Measurements from ENCODE around the gene RDH5. TPM values are rescaled to one million over a fixed set of nuclear protein-coding genes. Genes with fewer than 3 reads are reported as not detected.

Gene RDH5
- total RNA-seq, 4 donors from 2014 or later = 18.0 to 57.0 (median 31.9) TPM

DNA sequence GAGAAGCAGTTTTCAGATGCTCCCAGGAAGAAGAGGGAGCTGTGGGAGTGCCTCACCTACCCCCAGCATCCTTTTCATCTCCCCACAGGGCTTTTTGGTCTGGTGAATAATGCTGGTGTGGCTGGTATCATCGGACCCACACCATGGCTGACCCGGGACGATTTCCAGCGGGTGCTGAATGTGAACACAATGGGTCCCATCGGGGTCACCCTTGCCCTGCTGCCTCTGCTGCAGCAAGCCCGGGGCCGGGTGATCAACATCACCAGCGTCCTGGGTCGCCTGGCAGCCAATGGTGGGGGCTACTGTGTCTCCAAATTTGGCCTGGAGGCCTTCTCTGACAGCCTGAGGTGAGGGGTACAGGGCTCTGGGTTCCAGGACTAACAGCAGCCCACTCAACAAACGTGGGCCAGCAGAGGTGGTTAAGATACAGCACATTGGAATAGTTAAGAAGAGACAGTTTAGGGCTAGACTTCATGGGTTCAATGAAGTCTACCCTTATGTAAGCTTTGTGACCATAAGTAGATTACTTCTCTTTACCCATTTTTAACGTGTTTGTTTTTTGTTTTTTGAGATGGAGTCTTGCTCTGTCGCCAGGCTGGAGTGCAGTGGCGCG is 1.5 kb downstream of the RDH5 start:
- 56 to 65% methylated on average over 4 to 5 of the region's 14 CpGs for WGBS, 2 donors (ENCODE audit: low coverage in 1 of 2)
- H3K4me3 ChIP-seq = peak overlapping the region in 1 of 2 donors; percentile 33
- H3K4me1 ChIP-seq = peaks cover 18 to 100% (median 74%) of the 10 kb centered on the region in 3 donors
- no peaks in the 10 kb centered on the region for H3K27me3 ChIP-seq
- no peak for ATAC-seq
- H3K9me3 ChIP-seq = no peaks in the 10 kb centered on the region
- peaks cover 0 to 32% of the 10 kb centered on the region in 2 donors for H3K36me3 ChIP-seq
- TF ChIP-seq EP300 (IDR thresholded peaks at IDR 0.05) (no peak), POLR2AphosphoS5 (IDR thresholded peaks at IDR 0.05) (no peak), POLR2A (IDR thresholded peaks at IDR 0.05) (no peak)
- TF ChIP-seq, protein P1, sequence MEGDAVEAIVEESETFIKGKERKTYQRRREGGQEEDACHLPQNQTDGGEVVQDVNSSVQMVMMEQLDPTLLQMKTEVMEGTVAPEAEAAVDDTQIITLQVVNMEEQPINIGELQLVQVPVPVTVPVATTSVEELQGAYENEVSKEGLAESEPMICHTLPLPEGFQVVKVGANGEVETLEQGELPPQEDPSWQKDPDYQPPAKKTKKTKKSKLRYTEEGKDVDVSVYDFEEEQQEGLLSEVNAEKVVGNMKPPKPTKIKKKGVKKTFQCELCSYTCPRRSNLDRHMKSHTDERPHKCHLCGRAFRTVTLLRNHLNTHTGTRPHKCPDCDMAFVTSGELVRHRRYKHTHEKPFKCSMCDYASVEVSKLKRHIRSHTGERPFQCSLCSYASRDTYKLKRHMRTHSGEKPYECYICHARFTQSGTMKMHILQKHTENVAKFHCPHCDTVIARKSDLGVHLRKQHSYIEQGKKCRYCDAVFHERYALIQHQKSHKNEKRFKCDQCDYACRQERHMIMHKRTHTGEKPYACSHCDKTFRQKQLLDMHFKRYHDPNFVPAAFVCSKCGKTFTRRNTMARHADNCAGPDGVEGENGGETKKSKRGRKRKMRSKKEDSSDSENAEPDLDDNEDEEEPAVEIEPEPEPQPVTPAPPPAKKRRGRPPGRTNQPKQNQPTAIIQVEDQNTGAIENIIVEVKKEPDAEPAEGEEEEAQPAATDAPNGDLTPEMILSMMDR (IDR thresholded peaks at IDR 0.05) = no peak
- peak overlapping the region; percentile 84 to 98 (median 97) for H3K27ac ChIP-seq

DNA sequence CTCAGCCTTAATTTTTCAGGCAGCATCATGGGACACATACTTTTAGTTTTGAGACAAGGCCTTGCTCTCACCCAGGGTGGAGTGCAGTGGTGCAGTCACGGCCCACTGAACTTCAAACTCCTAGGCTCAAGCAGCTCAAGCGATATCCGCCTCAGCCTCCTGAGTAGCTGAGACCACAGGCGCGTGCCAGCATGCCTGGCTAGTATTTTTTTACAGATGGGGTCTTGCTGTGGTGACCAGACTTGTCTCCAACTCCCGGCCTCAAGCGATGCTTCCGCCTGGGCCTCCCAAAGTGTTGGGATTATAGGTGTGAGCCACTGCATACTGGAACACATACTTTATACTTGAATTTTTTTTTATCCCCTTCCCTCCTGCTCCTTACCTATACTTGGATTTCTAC is 2.8 kb downstream of the RDH5 start:
- WGBS, 2 donors (ENCODE audit: low coverage in 1 of 2) = 80 to 89% methylated on average over 2 to 6 of the region's 8 CpGs
- peak overlapping the region in 3 of 4 donors; percentile 73 to 98 (median 96) for H3K27ac ChIP-seq
- peaks cover 23 to 99% (median 74%) of the 10 kb centered on the region in 3 donors for H3K4me1 ChIP-seq
- no peaks in the 10 kb centered on the region for H3K27me3 ChIP-seq
- no peak for ATAC-seq
- H3K4me3 ChIP-seq = no peak overlapping the region
- peak; percentile 17 for TF ChIP-seq POLR2AphosphoS5 (IDR thresholded peaks at IDR 0.05)
- TF ChIP-seq, protein P1 (IDR thresholded peaks at IDR 0.05) = no peak
- no peaks in the 10 kb centered on the region for H3K9me3 ChIP-seq
- peaks cover 0 to 36% of the 10 kb centered on the region in 2 donors for H3K36me3 ChIP-seq

DNA sequence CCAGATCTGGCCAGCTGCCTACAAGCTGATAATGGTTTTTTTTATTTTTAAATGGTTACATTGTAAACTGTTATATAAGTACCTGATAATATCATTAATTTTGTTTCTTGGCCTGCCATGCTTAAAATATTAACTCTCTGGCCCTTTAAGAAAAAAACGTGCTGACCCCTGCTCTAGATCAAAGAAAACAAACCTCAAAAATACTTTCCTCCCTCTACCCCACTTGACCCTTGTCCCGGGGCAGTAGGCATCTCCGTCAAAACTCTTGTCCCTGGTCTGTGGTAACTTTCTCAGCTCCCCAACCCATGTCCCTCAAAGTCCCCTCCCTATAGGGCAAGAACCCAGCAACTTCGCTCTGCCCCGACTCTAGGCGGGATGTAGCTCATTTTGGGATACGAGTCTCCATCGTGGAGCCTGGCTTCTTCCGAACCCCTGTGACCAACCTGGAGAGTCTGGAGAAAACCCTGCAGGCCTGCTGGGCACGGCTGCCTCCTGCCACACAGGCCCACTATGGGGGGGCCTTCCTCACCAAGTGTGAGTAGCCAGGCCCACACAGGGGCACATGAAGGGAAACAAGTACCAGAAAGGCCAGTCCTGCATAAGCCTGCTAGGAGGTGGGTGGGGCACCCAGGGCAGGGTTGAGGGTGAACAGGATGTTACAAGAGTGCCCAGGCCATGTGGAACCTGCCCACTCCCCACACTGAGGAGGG is 3.5 kb downstream of the RDH5 start:
- no peaks in the 10 kb centered on the region for H3K9me3 ChIP-seq
- peak overlapping the region; percentile 8 to 98 (median 84) for H3K27ac ChIP-seq
- no peaks in the 10 kb centered on the region for H3K27me3 ChIP-seq
- peaks cover 0 to 36% of the 10 kb centered on the region in 2 donors for H3K36me3 ChIP-seq
- TF ChIP-seq POLR2A (IDR thresholded peaks at IDR 0.05) (no peak), EP300 (IDR thresholded peaks at IDR 0.05) (no peak), POLR2AphosphoS5 (IDR thresholded peaks at IDR 0.05) (no peak)
- TF ChIP-seq, protein P1 (IDR thresholded peaks at IDR 0.05) = no peak
- ATAC-seq = no peak
- peaks cover 15 to 92% (median 67%) of the 10 kb centered on the region in 3 donors for H3K4me1 ChIP-seq
- H3K4me3 ChIP-seq = no peak overlapping the region
- 21 to 28% methylated on average over 6 to 7 of the region's 10 CpGs for WGBS, 2 donors (ENCODE audit: low coverage in 1 of 2)

DNA sequence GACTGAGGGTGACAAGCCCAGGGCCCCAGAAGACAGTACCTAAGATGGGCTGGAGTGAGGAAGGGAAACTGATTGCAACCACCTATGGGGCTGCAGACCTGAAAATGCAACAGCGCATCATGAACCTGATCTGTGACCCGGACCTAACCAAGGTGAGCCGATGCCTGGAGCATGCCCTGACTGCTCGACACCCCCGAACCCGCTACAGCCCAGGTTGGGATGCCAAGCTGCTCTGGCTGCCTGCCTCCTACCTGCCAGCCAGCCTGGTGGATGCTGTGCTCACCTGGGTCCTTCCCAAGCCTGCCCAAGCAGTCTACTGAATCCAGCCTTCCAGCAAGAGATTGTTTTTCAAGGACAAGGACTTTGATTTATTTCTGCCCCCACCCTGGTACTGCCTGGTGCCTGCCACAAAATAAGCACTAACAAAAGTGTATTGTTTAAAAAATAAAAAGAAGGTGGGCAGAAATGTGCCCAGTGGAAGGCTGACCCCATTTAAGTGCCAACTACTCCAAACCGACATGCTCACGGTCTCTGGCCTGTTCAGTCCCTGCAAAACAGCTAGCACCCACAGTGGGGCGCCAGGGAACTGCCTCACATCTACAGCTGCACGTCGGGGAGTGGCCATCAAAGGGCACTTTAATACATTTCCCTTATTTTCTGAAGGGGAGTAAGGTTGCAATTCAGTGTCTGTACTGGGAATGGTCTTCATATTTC is 4.2 kb downstream of the RDH5 start:
- no peak for ATAC-seq
- Histone ChIP-seq H3K27me3 (no peaks in the 10 kb centered on the region), H3K9me3 (no peaks in the 10 kb centered on the region), H3K4me3 (no peak overlapping the region), H3K27ac (peak overlapping the region in 3 of 4 donors; percentile 73 to 98 (median 96)), H3K36me3 (peaks cover 0 to 36% of the 10 kb centered on the region in 2 donors), H3K4me1 (peaks cover 8 to 85% (median 60%) of the 10 kb centered on the region in 3 donors)
- 0 to 20% methylated on average over 2 to 4 of the region's 11 CpGs for WGBS, 2 donors (ENCODE audit: low coverage in 1 of 2)
- TF ChIP-seq POLR2AphosphoS5 (IDR thresholded peaks at IDR 0.05) (no peak), POLR2A (IDR thresholded peaks at IDR 0.05) (no peak), EP300 (IDR thresholded peaks at IDR 0.05) (no peak)
- TF ChIP-seq, protein P1 (IDR thresholded peaks at IDR 0.05) = peak in 3 of 4 experiments; percentile 71 to 75 (median 75)
